DOHH2 (cell line): ENCODE measurements around the gene UBR2.
"Not testable (repeated sequence)": the region's sequence is repeated elsewhere in the genome, so short reads cannot be mapped to it uniquely, and the experiment has no call there.

Source experiments
- CTCF ChIP-seq: fragments of 200-600 bp; sonication (generic); IDR thresholded peaks from one replicate; pipeline ENCODE4 v1.5.1; 2014; ENCODE audit warnings: antibody characterized with exemption, mild to moderate bottlenecking, low read depth, low read length; ENCODE audit not compliant: poor library complexity, severe bottlenecking
- EZH2phosphoT487 ChIP-seq: fragments of 200-600 bp; sonication (generic); IDR thresholded peaks from 2 replicates; pipeline ENCODE4 v1.6.1; 2017; ENCODE audit warnings: borderline replicate concordance, mild to moderate bottlenecking, antibody characterized with exemption, low read length, moderate library complexity, mixed read lengths

DNA sequence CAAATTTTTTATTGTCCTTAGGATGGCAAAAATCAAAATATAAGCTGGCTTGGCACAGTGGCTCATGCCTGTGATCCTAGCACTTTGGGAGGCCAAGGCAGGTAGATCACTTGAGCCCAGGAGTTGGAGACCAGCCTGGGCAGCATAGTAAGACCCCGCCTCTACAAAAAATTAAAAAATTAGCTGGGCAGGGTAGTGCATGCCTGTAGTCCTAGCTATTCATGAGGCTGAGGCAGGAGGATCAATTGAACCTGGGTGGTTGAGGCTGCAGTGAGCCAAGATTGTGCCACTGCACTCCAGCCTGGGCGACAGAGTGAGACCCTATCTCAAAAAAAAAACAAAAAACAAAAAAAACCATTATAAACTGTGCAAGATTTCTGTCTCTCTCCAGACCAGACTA is 40.9 kb downstream of the UBR2 start:
- not testable (repeated sequence) for TF ChIP-seq EZH2phosphoT487, CTCF
